GM21717 (cell line): ENCODE data around the gene RLF.

Experiments used
- ATAC-seq: cut with Tn5 transposase; IDR thresholded peaks from one replicate; pipeline ENCODE4 v1.9.1; 2021; ENCODE audit warnings: mild to moderate bottlenecking, moderate library complexity; ENCODE audit not compliant: unreplicated experiment

The RLF gene, protein sequence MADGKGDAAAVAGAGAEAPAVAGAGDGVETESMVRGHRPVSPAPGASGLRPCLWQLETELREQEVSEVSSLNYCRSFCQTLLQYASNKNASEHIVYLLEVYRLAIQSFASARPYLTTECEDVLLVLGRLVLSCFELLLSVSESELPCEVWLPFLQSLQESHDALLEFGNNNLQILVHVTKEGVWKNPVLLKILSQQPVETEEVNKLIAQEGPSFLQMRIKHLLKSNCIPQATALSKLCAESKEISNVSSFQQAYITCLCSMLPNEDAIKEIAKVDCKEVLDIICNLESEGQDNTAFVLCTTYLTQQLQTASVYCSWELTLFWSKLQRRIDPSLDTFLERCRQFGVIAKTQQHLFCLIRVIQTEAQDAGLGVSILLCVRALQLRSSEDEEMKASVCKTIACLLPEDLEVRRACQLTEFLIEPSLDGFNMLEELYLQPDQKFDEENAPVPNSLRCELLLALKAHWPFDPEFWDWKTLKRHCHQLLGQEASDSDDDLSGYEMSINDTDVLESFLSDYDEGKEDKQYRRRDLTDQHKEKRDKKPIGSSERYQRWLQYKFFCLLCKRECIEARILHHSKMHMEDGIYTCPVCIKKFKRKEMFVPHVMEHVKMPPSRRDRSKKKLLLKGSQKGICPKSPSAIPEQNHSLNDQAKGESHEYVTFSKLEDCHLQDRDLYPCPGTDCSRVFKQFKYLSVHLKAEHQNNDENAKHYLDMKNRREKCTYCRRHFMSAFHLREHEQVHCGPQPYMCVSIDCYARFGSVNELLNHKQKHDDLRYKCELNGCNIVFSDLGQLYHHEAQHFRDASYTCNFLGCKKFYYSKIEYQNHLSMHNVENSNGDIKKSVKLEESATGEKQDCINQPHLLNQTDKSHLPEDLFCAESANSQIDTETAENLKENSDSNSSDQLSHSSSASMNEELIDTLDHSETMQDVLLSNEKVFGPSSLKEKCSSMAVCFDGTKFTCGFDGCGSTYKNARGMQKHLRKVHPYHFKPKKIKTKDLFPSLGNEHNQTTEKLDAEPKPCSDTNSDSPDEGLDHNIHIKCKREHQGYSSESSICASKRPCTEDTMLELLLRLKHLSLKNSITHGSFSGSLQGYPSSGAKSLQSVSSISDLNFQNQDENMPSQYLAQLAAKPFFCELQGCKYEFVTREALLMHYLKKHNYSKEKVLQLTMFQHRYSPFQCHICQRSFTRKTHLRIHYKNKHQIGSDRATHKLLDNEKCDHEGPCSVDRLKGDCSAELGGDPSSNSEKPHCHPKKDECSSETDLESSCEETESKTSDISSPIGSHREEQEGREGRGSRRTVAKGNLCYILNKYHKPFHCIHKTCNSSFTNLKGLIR (N-terminal part only)

DNA sequence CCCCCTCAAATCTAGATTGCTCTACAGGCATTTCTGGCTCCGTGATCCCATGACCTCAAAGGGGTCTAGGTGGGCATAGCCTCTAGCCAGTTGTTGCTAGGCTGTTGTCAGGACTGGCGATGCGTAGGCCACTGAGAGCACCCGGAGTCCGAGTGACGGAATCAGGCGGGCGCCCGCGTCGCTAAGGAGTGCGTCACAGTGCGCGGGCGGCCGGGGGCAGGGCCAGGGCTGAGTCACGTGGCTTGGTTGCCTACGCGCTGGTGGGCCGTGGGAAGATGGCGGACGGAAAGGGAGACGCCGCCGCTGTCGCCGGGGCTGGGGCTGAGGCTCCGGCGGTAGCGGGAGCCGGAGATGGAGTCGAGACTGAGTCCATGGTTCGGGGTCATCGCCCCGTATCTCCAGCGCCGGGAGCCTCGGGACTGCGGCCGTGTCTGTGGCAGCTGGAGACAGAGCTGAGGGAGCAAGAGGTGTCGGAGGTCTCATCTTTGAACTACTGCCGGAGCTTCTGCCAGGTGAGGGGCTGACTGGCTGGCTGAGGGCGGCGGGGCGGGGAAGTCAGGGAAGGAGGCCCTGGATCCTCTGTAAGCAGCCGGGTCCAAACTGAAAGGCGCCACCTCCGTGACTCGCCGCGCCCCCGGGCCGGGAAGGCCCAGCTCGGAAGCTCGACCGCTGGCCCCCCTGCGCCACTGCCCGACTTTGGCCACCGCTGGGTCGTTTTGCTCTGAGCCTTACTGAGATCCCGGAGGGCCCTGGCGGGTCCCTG is at the start of gene RLF:
Gene RLF (plus strand): TSS at position 263 of the 763 bp plus-strand sequence. CDS start 13 bp downstream, at position 276.
- peak; percentile 89 for ATAC-seq

DNA sequence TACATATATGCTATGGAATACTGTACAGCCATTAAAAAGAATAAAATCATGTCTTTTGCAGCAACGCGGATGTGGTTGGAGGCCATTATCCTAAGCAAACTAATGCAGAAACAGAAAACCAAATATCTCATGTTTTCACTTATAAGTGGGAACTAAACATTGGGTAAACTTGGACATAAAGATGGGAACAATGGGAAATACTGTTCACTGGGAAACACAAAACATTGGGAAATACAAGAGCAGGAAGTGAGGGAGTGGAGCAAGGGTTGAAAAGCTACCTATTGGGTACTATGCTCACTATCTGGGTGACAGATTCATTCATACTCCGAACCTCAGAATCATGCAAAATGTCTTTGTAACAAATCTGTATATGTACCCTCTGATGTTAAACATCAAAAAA is 46.8 kb upstream of the RLF start:
- ATAC-seq: no peak

DNA sequence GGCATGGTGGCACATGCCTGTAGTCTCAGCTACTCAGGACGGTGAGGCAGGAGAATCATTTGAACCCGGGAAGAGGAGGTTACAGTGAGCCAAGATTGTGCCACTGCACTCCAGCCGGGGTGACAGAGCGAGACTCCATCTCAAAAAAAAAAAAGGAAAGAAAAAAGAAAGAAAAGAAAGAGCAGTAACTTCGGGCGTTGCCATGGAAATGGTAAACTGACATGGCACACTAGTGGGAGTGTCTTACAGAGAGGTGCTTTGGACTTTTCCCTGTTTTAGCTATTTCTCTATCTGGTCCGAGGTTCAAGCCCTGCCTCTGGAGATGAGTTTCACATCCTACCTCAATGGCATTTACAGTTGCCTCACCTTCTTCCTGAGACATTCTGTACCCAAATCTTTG is 41.1 kb upstream of the RLF start:
- ATAC-seq: no peak

DNA sequence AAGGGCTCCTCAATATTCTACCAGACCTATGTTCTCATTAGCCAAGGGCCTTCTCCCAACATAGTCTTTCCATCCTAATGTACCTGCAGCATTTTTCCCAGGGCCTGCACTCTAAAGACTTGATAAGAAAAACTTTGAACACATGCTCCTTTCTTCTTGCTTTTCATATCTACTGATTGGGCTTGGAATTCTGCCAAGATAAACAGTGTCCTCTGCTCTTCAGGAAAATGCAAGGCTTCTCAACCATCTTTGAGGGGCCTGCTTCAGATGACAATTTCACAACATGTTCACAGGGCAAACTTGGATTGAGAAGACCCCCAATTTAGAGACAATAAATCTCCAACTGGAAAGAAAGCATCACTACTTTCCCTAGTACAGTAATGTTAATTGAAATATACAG is 38.3 kb upstream of the RLF start:
- ATAC-seq: no peak

GRCh38 chr1:40130892-40131291 is 30.3 kb upstream of the RLF start:
- no peak for ATAC-seq

- ATAC-seq: no peak
These were observed 28.5 kb upstream of the RLF start for GRCh38 chr1:40132383-40133311.

DNA sequence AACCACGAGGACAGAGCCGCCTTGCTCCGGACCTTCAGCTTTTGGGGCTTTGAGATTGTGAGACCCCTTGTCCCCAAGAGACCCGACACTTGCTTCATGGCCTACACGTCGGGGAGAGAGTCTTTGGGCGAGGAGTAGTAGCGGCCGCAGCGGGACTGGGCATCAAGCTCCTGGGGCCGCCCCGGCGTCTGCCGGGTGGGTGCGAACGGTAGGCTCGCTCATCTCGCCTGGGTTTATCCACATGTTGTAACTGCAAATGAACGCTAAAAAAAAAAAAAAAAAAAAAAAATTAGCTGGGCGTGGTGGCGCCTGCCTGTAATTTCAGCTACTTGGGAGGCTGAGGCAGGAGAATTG is 27.9 kb upstream of the RLF start:
- ATAC-seq: no peak

DNA sequence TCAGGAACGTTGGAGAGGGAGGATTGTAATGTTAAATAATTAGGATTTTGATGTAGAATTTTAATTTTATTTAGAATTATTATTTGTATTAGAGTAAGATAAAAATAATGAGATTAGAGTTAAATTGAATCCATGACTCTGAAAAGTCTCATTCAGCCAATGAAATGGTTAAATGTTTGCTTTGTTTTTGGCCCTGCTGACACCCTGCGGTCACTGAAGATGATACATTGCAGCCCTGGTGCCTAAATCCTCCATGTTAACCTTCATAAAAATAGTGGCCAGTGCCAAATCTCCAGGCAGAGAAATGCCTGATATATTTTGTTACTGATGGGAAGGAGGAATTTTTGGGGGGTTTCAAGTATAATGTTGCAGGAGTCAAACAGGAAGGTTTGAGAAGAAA is 27.3 kb upstream of the RLF start:
- no peak for ATAC-seq

GRCh38 chr1:40140211-40140973 is 20.8 kb upstream of the RLF start:
- ATAC-seq: no peak

- no peak for ATAC-seq
These were observed 19.2 kb upstream of the RLF start for GRCh38 chr1:40141878-40142535.

GRCh38 chr1:40143891-40144575 is 17.2 kb upstream of the RLF start:
- no peak for ATAC-seq

DNA sequence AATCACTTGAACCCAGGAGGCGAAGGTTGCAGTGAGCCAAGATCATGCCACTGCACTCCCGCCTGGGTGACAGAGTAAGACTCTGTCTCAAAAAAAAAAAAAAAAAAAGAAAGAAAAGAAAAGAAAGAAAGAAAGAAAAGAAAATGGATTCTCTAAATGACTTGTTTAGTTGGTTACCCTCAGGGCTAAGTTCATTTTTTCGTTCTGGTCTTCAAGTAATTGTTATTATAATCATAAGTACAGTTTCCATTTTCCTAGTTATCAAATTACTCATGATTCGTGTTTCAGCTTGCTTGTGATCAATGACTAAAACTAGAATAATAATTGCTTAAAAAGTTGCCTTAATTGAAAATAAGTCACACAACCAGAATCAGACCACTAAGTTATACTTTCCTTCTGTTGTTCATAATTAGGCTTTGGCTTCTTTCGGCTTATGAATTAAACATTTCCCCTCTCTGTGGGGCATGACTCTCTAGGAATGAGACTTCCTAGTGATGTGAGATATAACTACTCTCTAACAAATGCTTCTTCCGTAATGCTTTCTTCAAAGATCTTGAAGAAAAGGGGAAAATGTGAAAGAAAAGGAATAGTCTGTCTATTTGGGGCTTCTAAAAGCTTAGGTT is 9.6 kb upstream of the RLF start:
- no peak for ATAC-seq

DNA sequence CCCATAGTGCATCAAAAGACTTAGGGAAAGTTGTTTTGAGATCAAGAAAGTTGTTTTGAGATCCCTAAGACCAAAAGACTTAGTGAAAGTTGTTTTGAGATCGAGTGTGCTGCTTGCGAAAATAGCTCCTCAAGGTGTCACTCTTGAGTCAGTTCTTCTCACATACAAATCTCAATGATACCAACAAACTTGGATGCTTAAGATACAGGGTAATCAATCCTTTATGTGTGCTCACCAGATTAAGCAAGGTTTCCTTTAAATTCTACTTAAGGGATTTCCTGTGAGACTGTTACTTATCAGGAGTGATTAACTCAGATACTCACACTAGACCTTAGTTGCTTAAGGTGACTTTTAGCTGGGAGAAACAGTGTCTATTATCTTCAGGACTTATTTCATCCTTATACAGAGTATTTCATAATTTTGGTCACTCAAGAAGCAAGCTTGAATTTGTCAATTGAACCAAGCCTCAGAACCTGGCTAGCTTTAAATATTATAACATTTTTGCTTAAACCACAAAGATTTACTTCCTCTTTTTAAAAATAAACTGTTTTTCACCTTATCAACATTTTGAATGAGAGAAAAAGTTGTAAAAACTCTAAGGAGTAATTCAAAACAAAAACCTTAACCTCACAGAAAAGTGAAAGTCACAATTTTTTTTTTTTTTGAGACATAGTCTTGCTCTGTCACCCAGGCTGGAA is 8.0 kb upstream of the RLF start:
- ATAC-seq: no peak

DNA sequence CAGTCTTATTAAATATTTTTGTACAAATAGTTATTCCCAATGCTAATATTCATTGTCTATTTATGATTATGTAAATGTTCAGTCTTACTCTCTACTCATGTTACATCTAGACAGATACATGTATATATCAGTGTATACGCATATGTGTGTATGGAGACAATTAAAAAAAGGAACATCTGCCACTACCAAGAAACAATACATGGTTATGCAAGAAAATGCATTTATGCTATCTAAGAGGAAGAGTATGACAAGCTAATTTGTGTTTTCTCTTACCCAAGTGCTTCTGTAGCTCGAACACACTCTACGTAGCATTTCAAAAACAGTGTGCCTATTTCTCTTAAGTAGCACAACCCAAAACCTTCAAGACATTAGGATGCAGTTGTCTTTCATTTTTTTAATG is 6.1 kb upstream of the RLF start:
- no peak for ATAC-seq

DNA sequence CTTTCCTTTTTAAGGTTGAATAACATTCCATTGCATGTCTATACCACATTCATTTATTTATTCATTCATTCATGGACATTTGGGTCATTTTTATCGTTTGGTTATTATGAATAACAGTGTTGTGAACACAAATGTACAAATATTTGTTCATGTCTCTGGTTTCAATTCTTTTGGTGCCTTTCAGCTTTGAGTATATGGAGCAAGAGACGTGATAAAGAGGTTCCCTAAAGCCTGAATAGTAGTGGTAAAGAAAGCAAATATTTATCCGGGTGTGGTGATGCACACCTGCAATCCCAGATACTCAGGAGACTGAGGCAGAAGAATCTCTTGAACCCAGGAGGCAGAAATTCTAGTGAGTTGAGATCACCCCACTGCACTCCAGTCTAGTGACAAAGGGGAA is 5.3 kb upstream of the RLF start:
- no peak for ATAC-seq

GRCh38 chr1:40160806-40161124 is 422 bp upstream of the RLF start:
- no peak for ATAC-seq
